Neural progenitor cell (in vitro differentiated cells): Measurements from ENCODE around the gene TTC19. TPM values are rescaled to one million over a fixed set of nuclear protein-coding genes. Genes with fewer than 3 reads are reported as not detected.
A peak's percentile ranks its signal among the peaks of the same experiment; 100 is the strongest.

Experiments used
- DNase-seq: peaks from one replicate; pipeline ENCODE4 v3.0.0-alpha.2; 2016; ENCODE audit warnings: low spot score
- H2AFZ ChIP-seq: fragments of 200-600 bp; sonication (generic); replicated peaks from 2 replicates; pipeline ENCODE4 v1.6.1; 2016; ENCODE audit warnings: antibody characterized with exemption
- H3F3A ChIP-seq: fragments of 200-600 bp; sonication (generic); 2 replicates; pipeline ENCODE4 v1.6.1; 2016; ENCODE audit warnings: antibody characterized with exemption, low read depth
- H3K27ac ChIP-seq: fragments of 200-600 bp; sonication (generic); 2 replicates; pipeline ENCODE4 v1.5.1; 2016; ENCODE audit warnings: mild to moderate bottlenecking
- H3K27me3 ChIP-seq: fragments of 200-600 bp; sonication (generic); 2 replicates; pipeline ENCODE4 v1.6.1; 2016; ENCODE audit warnings: mild to moderate bottlenecking, moderate library complexity
- H3K36me3 ChIP-seq: fragments of 200-600 bp; sonication (generic); 2 replicates; pipeline ENCODE4 v1.5.1; 2016
- H3K4me1 ChIP-seq: fragments of 200-600 bp; sonication (generic); 2 replicates; pipeline ENCODE4 v1.6.1; 2016; ENCODE audit warnings: mixed run types
- H3K4me2 ChIP-seq: fragments of 200-600 bp; sonication (generic); 2 replicates; pipeline ENCODE4 v1.6.1; 2016
- H3K4me3 ChIP-seq: fragments of 200-600 bp; sonication (generic); 2 replicates; pipeline ENCODE4 v1.5.1; 2016
- H3K79me2 ChIP-seq: fragments of 200-600 bp; sonication (generic); 2 replicates; pipeline ENCODE4 v1.6.1; 2016; ENCODE audit warnings: low read depth
- H3K9ac ChIP-seq: fragments of 200-600 bp; sonication (generic); 2 replicates; pipeline ENCODE4 v1.6.1; 2016
- H3K9me3 ChIP-seq: fragments of 200-600 bp; sonication (generic); 2 replicates; pipeline ENCODE4 v1.5.1; 2016; ENCODE audit warnings: low read depth
- H4K20me1 ChIP-seq: fragments of 200-600 bp; sonication (generic); 2 replicates; pipeline ENCODE4 v1.6.1; 2016; ENCODE audit warnings: low read depth
- H3K27ac Mint-ChIP-seq: 3 replicates; pipeline ENCODE4 v1.8.0; 2021; ENCODE audit warnings: mixed read lengths
- H3K27me3 Mint-ChIP-seq: 2 replicates; pipeline ENCODE4 v1.8.0; 2022; ENCODE audit warnings: low read depth, mild to moderate bottlenecking, inconsistent platforms, moderate library complexity, mixed read lengths; ENCODE audit not compliant: insufficient read depth
- H3K36me3 Mint-ChIP-seq: 3 replicates; pipeline ENCODE4 v1.8.0; 2021; ENCODE audit warnings: mixed read lengths
- H3K4me1 Mint-ChIP-seq: 3 replicates; pipeline ENCODE4 v1.8.0; 2021; ENCODE audit warnings: mixed read lengths
- H3K4me3 Mint-ChIP-seq: 3 replicates; pipeline ENCODE4 v1.8.0; 2021; ENCODE audit warnings: mild to moderate bottlenecking, moderate library complexity, mixed read lengths
- H3K9me3 Mint-ChIP-seq: 3 replicates; pipeline ENCODE4 v1.8.0; 2020; ENCODE audit warnings: mixed read lengths
- EZH2 ChIP-seq: fragments of 200-600 bp; sonication (generic); IDR thresholded peaks from 2 replicates; pipeline ENCODE4 v1.6.1; 2017; ENCODE audit warnings: antibody characterized with exemption, mild to moderate bottlenecking, moderate library complexity
- EZH2phosphoT487 ChIP-seq: fragments of 200-600 bp; sonication (generic); IDR thresholded peaks from 2 replicates; pipeline ENCODE4 v1.6.1; 2017; ENCODE audit warnings: antibody characterized with exemption
- total RNA-seq: library from RNA; depleted of rRNA; stranded (reverse); fragments of >200 nt; gene quantifications from 2 replicates; pipeline ENCODE4 v1.2.3, GENCODE V29; 2015; ENCODE audit warnings: low replicate concordance
- TF ChIP-seq, protein P1 (sequence below): fragments of 200-600 bp; sonication (generic); IDR thresholded peaks from 2 replicates; pipeline ENCODE4 v1.5.1; 2017; ENCODE audit warnings: antibody characterized with exemption, mild to moderate bottlenecking

The TTC19 gene
- total RNA-seq, 1 donor from 2014 or later: 52.9 TPM

DNA sequence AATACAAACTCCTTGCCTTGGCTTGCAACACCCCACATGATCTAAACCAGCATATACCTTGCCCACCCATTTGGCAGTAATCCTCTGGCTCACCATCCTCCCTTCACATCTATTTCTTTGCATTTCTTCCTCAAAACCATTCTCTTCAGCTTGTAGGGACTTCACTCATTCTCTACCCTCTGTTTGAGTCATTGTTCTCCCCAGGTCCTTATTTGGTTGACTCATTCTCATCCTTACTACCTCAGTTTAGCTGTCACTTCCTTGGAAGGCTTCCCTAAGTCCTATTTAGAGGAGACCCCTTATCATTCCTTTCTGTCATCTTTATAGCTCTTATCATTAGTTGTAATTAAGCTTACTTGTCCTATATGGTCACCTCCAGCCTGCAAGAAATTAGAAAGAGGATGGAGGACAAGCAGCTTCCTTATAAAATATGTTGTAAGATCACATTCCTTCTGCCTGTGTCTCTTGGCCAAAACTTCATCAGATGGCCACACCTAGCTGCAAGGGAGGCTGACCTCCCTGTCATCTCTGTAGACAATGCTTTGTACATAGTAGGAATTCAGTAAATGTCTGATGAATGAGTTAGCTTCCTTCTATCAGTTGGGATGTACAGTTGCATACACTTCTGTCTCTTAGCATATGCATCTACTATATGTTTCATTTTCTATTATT lies 1.7 kb downstream of the TTC19 start:
- Histone ChIP-seq H3F3A (peaks cover 14% of the 10 kb centered on the region), H3K4me3 (peak overlapping the region; percentile 82), H3K9ac (no peak overlapping the region), H3K4me1 (peaks cover 10% of the 10 kb centered on the region), H2AFZ (no peak overlapping the region), H3K79me2 (peaks cover 44% of the 10 kb centered on the region), H3K27ac (no peak overlapping the region), H3K27me3 (no peaks in the 10 kb centered on the region), H3K4me2 (peak overlapping the region; percentile 94), H3K9me3 (no peaks in the 10 kb centered on the region), H3K36me3 (peaks cover 21% of the 10 kb centered on the region), H4K20me1 (peaks cover 13% of the 10 kb centered on the region)
- no peak for TF ChIP-seq EZH2
- Mint-ChIP-seq H3K36me3 (peaks cover 43% of the 10 kb centered on the region), H3K4me3 (peak overlapping the region; percentile 90), H3K27me3 (no peaks in the 10 kb centered on the region), H3K4me1 (peaks cover 9% of the 10 kb centered on the region), H3K9me3 (peaks cover 9% of the 10 kb centered on the region), H3K27ac (no peak overlapping the region)
- no peak for DNase-seq

DNA sequence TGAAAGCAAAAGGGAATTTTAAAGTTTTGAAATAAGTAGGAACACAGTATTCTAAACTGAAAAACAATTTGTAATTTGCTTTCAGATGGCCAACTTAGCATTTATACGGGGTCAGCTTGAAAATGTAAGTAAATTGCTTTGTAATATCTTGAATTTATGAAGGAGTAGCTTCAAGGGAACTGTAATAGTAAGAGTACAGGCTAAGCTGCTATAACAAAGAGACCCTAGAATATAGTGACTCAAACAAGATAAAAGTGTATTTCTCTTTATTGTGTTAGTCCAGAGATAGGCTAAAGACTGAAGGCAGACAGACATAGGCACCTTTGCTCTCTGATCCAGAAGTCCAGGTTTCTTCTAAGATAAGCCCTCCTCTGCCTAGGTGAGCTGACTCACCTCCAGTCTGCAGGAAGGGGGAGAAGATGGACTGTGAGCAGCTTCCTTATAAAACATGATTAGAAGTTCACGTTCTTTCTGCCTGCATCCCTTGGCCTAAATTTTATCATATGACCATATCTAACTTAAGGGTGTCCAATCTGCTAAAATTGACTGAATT lies 3.2 kb downstream of the TTC19 start:
- Histone ChIP-seq H3K79me2 (peaks cover 38% of the 10 kb centered on the region), H3K27ac (no peak overlapping the region), H3F3A (peaks cover 14% of the 10 kb centered on the region), H3K9ac (no peak overlapping the region), H3K9me3 (no peaks in the 10 kb centered on the region), H3K4me3 (no peak overlapping the region), H3K27me3 (no peaks in the 10 kb centered on the region), H3K4me2 (no peak overlapping the region), H4K20me1 (peaks cover 13% of the 10 kb centered on the region), H3K4me1 (peaks cover 10% of the 10 kb centered on the region), H2AFZ (no peak overlapping the region), H3K36me3 (peaks cover 26% of the 10 kb centered on the region)
- H3K27ac Mint-ChIP-seq: no peak overlapping the region
- no peak for DNase-seq
- H3K36me3 Mint-ChIP-seq: peaks cover 50% of the 10 kb centered on the region
- H3K27me3 Mint-ChIP-seq: no peaks in the 10 kb centered on the region
- TF ChIP-seq, protein P1, sequence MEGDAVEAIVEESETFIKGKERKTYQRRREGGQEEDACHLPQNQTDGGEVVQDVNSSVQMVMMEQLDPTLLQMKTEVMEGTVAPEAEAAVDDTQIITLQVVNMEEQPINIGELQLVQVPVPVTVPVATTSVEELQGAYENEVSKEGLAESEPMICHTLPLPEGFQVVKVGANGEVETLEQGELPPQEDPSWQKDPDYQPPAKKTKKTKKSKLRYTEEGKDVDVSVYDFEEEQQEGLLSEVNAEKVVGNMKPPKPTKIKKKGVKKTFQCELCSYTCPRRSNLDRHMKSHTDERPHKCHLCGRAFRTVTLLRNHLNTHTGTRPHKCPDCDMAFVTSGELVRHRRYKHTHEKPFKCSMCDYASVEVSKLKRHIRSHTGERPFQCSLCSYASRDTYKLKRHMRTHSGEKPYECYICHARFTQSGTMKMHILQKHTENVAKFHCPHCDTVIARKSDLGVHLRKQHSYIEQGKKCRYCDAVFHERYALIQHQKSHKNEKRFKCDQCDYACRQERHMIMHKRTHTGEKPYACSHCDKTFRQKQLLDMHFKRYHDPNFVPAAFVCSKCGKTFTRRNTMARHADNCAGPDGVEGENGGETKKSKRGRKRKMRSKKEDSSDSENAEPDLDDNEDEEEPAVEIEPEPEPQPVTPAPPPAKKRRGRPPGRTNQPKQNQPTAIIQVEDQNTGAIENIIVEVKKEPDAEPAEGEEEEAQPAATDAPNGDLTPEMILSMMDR: no peak
- TF ChIP-seq EZH2phosphoT487: no peak
- no peak for TF ChIP-seq EZH2
- H3K4me3 Mint-ChIP-seq: no peak overlapping the region
- H3K9me3 Mint-ChIP-seq: peaks cover 9% of the 10 kb centered on the region
- H3K4me1 Mint-ChIP-seq: peaks cover 9% of the 10 kb centered on the region

DNA sequence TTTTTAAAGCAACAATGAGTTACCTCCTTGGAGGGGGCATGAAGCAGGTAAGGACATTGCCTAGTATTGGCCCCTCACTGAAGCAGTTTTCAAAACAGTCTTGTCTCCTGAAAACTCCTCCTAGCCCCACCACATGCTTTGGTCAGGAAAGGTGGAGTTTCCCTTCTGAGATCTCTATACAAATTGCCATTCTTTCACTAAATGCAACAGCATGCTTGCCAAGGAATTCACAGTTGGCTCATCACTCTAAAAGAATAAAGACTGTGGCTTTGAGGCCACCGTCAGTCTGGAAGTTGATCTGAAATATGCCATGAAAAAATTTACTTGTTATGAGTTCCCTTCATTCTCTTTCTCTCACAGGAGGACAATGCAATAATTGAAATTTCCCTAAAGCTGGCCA lies 4.2 kb downstream of the TTC19 start:
- Histone ChIP-seq H3K27ac (no peak overlapping the region), H3K4me2 (no peak overlapping the region), H3K79me2 (peaks cover 27% of the 10 kb centered on the region), H3K27me3 (no peaks in the 10 kb centered on the region), H4K20me1 (peaks cover 10% of the 10 kb centered on the region), H3K4me3 (no peak overlapping the region), H3K36me3 (peaks cover 28% of the 10 kb centered on the region), H3F3A (peaks cover 12% of the 10 kb centered on the region), H3K4me1 (peaks cover 6% of the 10 kb centered on the region), H2AFZ (no peak overlapping the region), H3K9me3 (no peaks in the 10 kb centered on the region), H3K9ac (no peak overlapping the region)
- peaks cover 9% of the 10 kb centered on the region for H3K4me1 Mint-ChIP-seq
- H3K9me3 Mint-ChIP-seq: peaks cover 9% of the 10 kb centered on the region
- TF ChIP-seq, protein P1: no peak
- TF ChIP-seq EZH2phosphoT487 (no peak), EZH2 (no peak)
- peaks cover 60% of the 10 kb centered on the region for H3K36me3 Mint-ChIP-seq
- no peak overlapping the region for H3K4me3 Mint-ChIP-seq
- no peak for DNase-seq
- no peaks in the 10 kb centered on the region for H3K27me3 Mint-ChIP-seq
- no peak overlapping the region for H3K27ac Mint-ChIP-seq

DNA sequence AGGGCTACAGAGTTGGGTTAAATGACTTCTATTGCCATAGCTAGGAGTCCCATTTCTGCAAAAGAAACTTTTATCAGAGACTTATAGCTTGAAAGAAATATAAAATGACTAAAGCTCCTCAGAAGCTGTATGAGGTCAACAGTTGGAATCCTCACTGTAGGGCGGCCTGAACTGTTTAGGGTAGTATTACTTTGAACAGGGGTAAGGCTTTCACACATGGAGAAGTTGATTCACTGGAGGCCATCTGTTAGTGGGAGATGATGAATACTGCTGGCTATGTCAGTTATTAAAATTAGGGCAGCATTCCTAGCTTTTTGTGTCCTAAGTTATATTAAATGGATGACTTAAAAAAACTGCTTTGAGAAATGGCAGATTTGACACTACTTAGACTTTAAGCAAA lies 6.0 kb downstream of the TTC19 start:
- no peak for DNase-seq
- H3K9ac ChIP-seq: no peak overlapping the region
- H3F3A ChIP-seq: no peaks in the 10 kb centered on the region
- peaks cover 3% of the 10 kb centered on the region for H4K20me1 ChIP-seq
- H3K4me2 ChIP-seq: no peak overlapping the region
- H2AFZ ChIP-seq: no peak overlapping the region
- no peaks in the 10 kb centered on the region for H3K9me3 ChIP-seq
- H3K27me3 ChIP-seq: no peaks in the 10 kb centered on the region
- no peak overlapping the region for H3K4me3 Mint-ChIP-seq
- H3K27ac Mint-ChIP-seq: no peak overlapping the region
- H3K4me3 ChIP-seq: no peak overlapping the region
- peaks cover 23% of the 10 kb centered on the region for H3K79me2 ChIP-seq
- peaks cover 7% of the 10 kb centered on the region for H3K4me1 Mint-ChIP-seq
- peaks cover 4% of the 10 kb centered on the region for H3K4me1 ChIP-seq
- TF ChIP-seq EZH2: no peak
- TF ChIP-seq, protein P1: no peak
- TF ChIP-seq EZH2phosphoT487: no peak
- no peaks in the 10 kb centered on the region for H3K27me3 Mint-ChIP-seq
- H3K9me3 Mint-ChIP-seq: peaks cover 9% of the 10 kb centered on the region
- peaks cover 36% of the 10 kb centered on the region for H3K36me3 ChIP-seq
- peaks cover 63% of the 10 kb centered on the region for H3K36me3 Mint-ChIP-seq
- H3K27ac ChIP-seq: no peak overlapping the region
